T follicular helper cell (primary cell): ENCODE results near the gene ANKRD36C.
"Not testable (repeated sequence)": the region's sequence is repeated elsewhere in the genome, so short reads cannot be mapped to it uniquely, and the experiment has no call there.

Experiments used
- DNase-seq: peaks from one replicate; pipeline ENCODE4 v3.0.0-alpha.2; 2020; ENCODE audit warnings: low read depth

The ANKRD36C gene

DNA sequence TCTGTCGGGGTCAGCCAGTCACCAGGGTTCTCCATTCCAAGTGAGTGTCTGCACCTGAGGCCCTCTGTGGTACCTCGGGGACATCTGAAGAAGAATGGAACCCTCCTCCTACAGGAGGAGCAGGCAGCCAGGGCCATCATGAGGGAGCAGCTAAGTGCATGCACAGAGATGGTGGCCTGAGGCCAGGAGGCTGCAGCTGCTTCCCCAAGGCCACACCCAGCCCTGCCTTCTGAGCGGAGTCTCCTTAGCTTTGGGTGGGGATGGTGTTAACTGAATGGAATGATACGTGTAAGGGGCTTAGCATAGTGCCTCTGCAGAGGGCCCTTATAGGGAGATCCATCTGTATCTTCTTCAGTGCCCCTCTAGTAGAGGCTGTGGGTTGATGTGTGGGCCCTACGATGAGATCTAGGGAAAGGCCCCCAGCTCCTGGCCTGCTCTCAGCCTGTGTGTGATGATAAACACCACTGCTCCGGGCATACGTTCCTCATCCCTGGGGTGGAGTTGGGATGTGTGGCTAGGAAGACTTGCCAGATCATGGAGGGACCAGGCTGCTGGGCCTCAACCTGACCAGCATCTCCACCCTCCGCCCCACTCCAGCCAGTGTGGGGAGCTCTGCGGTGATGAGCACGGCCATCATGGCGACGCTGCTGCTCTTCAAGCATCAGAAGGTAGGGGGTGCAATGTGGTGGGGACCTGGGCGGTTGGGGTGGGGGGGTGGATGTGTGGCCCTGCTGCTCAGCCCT lies 192.3 kb downstream of the ANKRD36C start:
- DNase-seq: not testable (repeated sequence)

DNA sequence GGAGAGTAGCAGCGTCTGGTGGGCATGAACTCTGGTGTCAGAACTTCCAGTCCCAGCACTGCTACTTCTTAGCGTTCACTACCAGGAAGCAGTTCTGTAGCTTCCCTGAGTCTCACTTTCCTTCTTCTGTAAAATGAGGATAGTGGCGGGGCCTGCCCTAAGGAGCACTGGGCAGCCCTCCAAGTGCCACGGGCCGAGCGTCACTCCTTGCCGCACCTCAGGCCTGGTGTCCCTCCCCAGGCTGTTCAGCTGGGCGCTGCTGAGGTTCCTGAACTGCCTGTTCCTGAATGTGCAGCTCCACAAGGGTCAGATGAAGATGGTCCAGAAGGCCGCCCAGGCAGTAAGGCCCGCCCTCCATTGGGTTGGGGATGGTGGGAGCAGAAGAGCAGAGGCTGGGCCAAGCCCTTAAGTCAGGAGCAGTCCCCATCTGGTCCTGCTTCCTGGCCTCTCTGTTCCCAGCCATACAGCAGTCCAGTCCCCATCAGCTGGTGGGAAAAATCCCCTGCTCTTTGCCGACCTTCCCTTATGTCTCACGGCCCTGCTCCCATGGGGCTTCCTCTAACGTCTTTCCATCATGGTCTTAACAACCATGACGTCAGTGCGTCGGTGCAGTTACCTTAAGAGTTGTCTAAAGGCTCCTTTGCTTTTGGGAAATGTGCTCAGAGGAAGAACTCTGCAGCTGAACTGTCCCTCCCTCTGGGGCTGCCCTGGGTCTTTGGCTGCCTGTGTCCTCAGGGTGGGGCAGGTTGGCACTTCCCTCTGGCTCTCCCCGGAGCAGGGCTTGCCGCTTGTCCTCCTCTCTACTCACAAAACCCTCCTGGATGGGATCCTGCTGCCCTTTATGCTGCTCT lies 195.2 kb downstream of the ANKRD36C start:
- not testable (repeated sequence) for DNase-seq

DNA sequence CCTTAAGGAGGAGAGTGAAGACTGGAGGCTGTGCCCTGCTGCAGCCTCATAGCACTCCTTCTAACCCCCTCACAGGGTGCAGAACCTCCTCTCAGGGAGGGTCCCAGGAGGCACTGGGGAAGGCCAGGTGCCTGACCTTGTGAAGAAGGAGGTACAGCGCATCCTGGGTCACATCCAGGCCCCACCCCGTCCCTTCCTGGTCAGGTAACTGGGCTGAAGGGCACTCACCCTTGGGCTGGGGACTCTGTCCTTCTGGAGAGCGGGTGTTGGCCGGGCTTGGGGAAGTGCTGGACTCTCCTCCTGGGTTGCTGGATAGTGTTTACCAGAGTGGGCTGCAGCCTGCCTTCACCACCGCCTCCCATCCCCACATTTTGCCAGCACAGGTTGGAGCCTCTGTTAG lies 197.7 kb downstream of the ANKRD36C start:
- DNase-seq: not testable (repeated sequence)

DNA sequence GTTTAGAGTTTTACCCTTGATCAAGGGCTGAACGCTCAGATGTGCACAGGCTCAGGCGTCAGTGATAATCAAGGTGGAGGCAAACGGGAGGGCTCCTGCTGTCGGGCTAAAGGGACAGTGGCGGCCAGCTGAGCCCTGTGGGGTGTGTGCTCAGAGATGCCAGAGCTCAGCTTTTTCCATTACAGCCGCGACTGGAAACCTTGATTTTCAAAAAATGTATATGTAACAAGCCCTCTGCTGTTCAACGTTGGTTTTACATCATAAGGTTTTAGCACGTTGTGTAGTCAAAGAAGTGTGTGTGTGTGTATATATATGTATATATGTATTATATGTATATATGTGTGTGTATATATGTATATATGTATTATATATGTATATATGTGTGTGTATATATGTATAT lies 201.4 kb downstream of the ANKRD36C start:
- DNase-seq: not testable (repeated sequence)

DNA sequence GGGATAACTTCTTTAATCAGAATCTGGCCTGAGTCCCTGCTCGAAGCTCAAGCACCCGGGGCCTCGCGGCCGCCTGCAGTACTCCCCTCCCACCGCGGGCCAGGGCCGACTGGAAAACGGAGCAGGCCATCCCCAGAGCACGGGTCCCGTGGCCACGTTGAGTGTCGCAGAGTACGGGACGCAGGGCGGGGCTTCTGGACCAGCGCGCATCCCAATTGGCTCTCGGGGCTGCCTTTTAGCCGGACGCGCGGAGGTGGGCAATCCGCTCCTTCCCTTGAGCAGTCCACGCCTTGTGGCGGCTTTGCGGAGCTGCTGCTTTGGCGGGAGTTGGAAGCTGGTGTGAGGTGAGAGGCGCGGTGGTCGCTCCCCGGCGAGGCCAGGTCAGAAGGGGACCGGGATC lies 202.2 kb downstream of the ANKRD36C start:
- not testable (repeated sequence) for DNase-seq

DNA sequence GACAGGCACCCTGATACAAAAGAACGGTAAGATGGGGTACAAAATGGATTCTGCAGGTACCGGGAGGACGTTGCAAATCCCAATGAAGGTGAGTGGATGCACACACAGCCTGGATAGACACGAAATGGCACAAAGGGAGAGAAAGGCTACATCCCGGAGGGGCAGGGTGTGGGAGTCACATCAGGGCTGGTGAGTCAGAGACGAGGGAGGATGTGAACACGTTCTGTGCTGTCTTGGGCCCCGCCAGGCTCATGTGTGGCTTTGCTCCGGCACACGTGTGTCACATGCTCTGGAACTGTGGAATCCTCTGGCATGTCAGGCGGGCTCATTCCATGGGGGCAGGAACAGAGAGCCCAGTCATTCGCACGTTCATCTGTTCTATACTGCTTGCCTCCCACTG lies 203.0 kb downstream of the ANKRD36C start:
- DNase-seq: not testable (repeated sequence)
